ENCODE results near the gene C2CD3. TPM values are rescaled to one million over a fixed set of nuclear protein-coding genes. Genes with fewer than 3 reads are reported as not detected.

The C2CD3 gene
- total and polyA plus RNA-seq, 9 of the 15 experiments (the other 6 are each of a cell fraction or from before 2014, with no cell fraction given) = 4.4 to 20.2 (median 15.4) TPM

DNA sequence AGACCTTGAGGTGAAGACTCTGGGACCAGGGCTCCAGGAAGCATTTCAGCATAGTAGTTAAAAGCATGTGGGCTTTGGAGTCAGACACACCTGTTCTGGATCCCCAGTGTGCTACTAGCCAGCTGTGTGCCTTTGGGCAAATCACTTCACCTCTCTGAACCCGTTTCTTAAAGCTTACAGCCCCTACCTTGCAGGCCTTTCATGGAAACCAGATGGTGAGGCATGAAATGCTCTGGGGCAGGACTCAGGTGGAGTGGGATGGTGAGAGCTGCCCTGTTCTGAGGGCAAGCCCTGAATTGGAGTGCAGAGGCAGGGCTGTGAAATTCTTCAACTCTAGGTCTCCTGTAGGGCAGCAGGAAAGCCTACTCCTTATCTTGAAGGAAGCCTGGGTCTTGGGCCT, 198.6 kb downstream of the C2CD3 start (continued):
- peak; percentile 63 for TF ChIP-seq RBM25 (IDR thresholded peaks at IDR 0.05; ENCODE audit: low read depth, low read length, severe bottlenecking)
- TF ChIP-seq, protein P1, sequence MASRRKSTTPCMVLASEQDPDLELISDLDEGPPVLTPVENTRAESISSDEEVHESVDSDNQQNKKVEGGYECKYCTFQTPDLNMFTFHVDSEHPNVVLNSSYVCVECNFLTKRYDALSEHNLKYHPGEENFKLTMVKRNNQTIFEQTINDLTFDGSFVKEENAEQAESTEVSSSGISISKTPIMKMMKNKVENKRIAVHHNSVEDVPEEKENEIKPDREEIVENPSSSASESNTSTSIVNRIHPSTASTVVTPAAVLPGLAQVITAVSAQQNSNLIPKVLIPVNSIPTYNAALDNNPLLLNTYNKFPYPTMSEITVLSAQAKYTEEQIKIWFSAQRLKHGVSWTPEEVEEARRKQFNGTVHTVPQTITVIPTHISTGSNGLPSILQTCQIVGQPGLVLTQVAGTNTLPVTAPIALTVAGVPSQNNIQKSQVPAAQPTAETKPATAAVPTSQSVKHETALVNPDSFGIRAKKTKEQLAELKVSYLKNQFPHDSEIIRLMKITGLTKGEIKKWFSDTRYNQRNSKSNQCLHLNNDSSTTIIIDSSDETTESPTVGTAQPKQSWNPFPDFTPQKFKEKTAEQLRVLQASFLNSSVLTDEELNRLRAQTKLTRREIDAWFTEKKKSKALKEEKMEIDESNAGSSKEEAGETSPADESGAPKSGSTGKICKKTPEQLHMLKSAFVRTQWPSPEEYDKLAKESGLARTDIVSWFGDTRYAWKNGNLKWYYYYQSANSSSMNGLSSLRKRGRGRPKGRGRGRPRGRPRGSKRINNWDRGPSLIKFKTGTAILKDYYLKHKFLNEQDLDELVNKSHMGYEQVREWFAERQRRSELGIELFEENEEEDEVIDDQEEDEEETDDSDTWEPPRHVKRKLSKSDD (conservative IDR thresholded peaks at IDR 0.05; ENCODE audit: low read length) = no peak
- TF ChIP-seq, protein P2, sequence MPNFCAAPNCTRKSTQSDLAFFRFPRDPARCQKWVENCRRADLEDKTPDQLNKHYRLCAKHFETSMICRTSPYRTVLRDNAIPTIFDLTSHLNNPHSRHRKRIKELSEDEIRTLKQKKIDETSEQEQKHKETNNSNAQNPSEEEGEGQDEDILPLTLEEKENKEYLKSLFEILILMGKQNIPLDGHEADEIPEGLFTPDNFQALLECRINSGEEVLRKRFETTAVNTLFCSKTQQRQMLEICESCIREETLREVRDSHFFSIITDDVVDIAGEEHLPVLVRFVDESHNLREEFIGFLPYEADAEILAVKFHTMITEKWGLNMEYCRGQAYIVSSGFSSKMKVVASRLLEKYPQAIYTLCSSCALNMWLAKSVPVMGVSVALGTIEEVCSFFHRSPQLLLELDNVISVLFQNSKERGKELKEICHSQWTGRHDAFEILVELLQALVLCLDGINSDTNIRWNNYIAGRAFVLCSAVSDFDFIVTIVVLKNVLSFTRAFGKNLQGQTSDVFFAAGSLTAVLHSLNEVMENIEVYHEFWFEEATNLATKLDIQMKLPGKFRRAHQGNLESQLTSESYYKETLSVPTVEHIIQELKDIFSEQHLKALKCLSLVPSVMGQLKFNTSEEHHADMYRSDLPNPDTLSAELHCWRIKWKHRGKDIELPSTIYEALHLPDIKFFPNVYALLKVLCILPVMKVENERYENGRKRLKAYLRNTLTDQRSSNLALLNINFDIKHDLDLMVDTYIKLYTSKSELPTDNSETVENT (CRISPR knock-in tag; IDR thresholded peaks at IDR 0.05) = no peak
- no peak for TF ChIP-seq ELF2 (CRISPR knock-in tag; IDR thresholded peaks at IDR 0.05)
- TF ChIP-seq, protein P3, sequence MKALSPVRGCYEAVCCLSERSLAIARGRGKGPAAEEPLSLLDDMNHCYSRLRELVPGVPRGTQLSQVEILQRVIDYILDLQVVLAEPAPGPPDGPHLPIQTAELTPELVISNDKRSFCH (CRISPR knock-in tag; IDR thresholded peaks at IDR 0.05) = no peak
- TF ChIP-seq, protein P3 (tag; IDR thresholded peaks at IDR 0.05) = no peak
- no peak for TF ChIP-seq HDAC8 (tag; IDR thresholded peaks at IDR 0.05)
- no peak for TF ChIP-seq CREBBP (IDR thresholded peaks at IDR 0.05; ENCODE audit: low read depth, low read length)
- TF ChIP-seq SP1 (CRISPR knock-in tag; IDR thresholded peaks at IDR 0.05) = no peak
- TF ChIP-seq MEF2A (IDR thresholded peaks at IDR 0.05; ENCODE audit: control insufficient read depth, low read depth, low read length) = no peak
- TF ChIP-seq, protein P4, sequence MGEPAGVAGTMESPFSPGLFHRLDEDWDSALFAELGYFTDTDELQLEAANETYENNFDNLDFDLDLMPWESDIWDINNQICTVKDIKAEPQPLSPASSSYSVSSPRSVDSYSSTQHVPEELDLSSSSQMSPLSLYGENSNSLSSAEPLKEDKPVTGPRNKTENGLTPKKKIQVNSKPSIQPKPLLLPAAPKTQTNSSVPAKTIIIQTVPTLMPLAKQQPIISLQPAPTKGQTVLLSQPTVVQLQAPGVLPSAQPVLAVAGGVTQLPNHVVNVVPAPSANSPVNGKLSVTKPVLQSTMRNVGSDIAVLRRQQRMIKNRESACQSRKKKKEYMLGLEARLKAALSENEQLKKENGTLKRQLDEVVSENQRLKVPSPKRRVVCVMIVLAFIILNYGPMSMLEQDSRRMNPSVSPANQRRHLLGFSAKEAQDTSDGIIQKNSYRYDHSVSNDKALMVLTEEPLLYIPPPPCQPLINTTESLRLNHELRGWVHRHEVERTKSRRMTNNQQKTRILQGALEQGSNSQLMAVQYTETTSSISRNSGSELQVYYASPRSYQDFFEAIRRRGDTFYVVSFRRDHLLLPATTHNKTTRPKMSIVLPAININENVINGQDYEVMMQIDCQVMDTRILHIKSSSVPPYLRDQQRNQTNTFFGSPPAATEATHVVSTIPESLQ (CRISPR knock-in tag; IDR thresholded peaks at IDR 0.05) = no peak
